HepG2 (cell line): ENCODE data around the gene HSF4. TPM values are rescaled to one million over a fixed set of nuclear protein-coding genes. Genes with fewer than 3 reads are reported as not detected.

Experiments used
- AGO2 ChIP-seq: fragments of 200-400 bp; formaldehyde crosslinking; optimal IDR thresholded peaks from 2 replicates; pipeline ENCODE3; 2017; ENCODE audit warnings: mild to moderate bottlenecking, low read depth, low read length, moderate library complexity
- ETV6 ChIP-seq: sonication (generic); formaldehyde crosslinking; conservative IDR thresholded peaks from 2 replicates; pipeline ENCODE4 v1.4.0; 2020; ENCODE audit warnings: missing genetic modification reagents
- HNF4A ChIP-seq: sonication (generic); formaldehyde crosslinking; IDR thresholded peaks from 2 replicates; pipeline ENCODE4 v1.4.0; 2020; ENCODE audit warnings: missing genetic modification reagents
- HOXA3 ChIP-seq: sonication (generic); formaldehyde crosslinking; IDR thresholded peaks from 2 replicates; pipeline ENCODE4 v1.5.0; 2020; ENCODE audit warnings: missing genetic modification reagents
- KAT8 ChIP-seq: IDR thresholded peaks from 2 replicates; pipeline ENCODE4 v1.6.1; 2016; ENCODE audit warnings: missing genetic modification reagents, missing compliant biosample characterization
- NR2F1 ChIP-seq, 2 experiments: fragments of 450-650 bp in 1 of 2; formaldehyde crosslinking in 1 of 2; IDR thresholded peaks; 2 replicates each; pipeline versions ENCODE4 v1.5.0 to v1.6.1; 2016 to 2020; ENCODE audit warnings: mild to moderate bottlenecking in 1 of 2, missing compliant biosample characterization in 1 of 2, missing genetic modification reagents in 1 of 2, moderate library complexity in 1 of 2
- NRL ChIP-seq: sonication (generic); formaldehyde crosslinking; IDR thresholded peaks from 2 replicates; pipeline ENCODE4 v1.5.0; 2020; ENCODE audit warnings: missing genetic modification reagents, mild to moderate bottlenecking, moderate library complexity, borderline replicate concordance
- RAD21 ChIP-seq: fragments of 450-650 bp; formaldehyde crosslinking; IDR thresholded peaks from 2 replicates; pipeline ENCODE4 v1.5.0; 2020; ENCODE audit warnings: mild to moderate bottlenecking
- TBX2 ChIP-seq: sonication (generic); formaldehyde crosslinking; IDR thresholded peaks from 2 replicates; pipeline ENCODE4 v1.5.0; 2020; ENCODE audit warnings: missing genetic modification reagents, mild to moderate bottlenecking, borderline replicate concordance
- YEATS4 ChIP-seq: sonication (generic); formaldehyde crosslinking; IDR thresholded peaks from 2 replicates; pipeline ENCODE4 v1.4.0; 2020; ENCODE audit warnings: missing genetic modification reagents, borderline replicate concordance
- ZFX ChIP-seq: sonication (generic); formaldehyde crosslinking; IDR thresholded peaks from 2 replicates; pipeline ENCODE4 v1.4.0; 2020; ENCODE audit warnings: mild to moderate bottlenecking, low read depth, missing genetic modification reagents, moderate library complexity
- ZNF678 ChIP-seq: sonication (generic); formaldehyde crosslinking; IDR thresholded peaks from 2 replicates; pipeline ENCODE4 v1.4.0; 2020; ENCODE audit warnings: mild to moderate bottlenecking, missing genetic modification reagents
- polyA plus RNA-seq, 8 experiments: library from polyadenylated mRNA; depleted of rRNA in 3 of 8; stranded (reverse) in 7 of 8; unstranded in 1 of 8; fragments of >200 nt; fragmentation: Illumina TruSeq in 4 of 8; extraction: Trizol in 4 of 8; gene quantifications; 2 replicates each; pipeline versions ENCODE4 v1.2.1 to v1.2.3, GENCODE V29; 2011 to 2016; ENCODE audit warnings: low read depth in 4 of 8, missing spikeins in 1 of 8, mixed read lengths in 1 of 8; ENCODE audit not compliant: insufficient read depth in 1 of 8
- total RNA-seq, 5 experiments: library from RNA; depleted of rRNA; stranded (reverse); fragments of >200 nt; fragmentation: Illumina TruSeq; extraction: Trizol; gene quantifications; 2 replicates each; pipeline ENCODE4 v1.2.3, GENCODE V29; 2016; ENCODE audit warnings: low read depth in 1 of 5
- TF ChIP-seq, protein P1 (sequence below): sonication (generic); formaldehyde crosslinking; IDR thresholded peaks from 2 replicates; pipeline ENCODE4 v1.5.0; 2020; ENCODE audit warnings: mild to moderate bottlenecking, missing genetic modification reagents
- TF ChIP-seq, protein P2 (sequence below): sonication (generic); formaldehyde crosslinking; IDR thresholded peaks from 2 replicates; pipeline ENCODE4 v1.5.1; 2020; ENCODE audit warnings: mild to moderate bottlenecking, missing genetic modification reagents, moderate library complexity
- TF ChIP-seq, protein P3 (sequence below): sonication (generic); formaldehyde crosslinking; IDR thresholded peaks from 2 replicates; pipeline ENCODE4 v1.4.0; 2020; ENCODE audit warnings: mild to moderate bottlenecking, missing genetic modification reagents

The HSF4 gene
- total and polyA plus RNA-seq, 2 of the 13 experiments (the other 11 are each of a cell fraction or from before 2014, with no cell fraction given) = 3.5 to 16.9 TPM

DNA sequence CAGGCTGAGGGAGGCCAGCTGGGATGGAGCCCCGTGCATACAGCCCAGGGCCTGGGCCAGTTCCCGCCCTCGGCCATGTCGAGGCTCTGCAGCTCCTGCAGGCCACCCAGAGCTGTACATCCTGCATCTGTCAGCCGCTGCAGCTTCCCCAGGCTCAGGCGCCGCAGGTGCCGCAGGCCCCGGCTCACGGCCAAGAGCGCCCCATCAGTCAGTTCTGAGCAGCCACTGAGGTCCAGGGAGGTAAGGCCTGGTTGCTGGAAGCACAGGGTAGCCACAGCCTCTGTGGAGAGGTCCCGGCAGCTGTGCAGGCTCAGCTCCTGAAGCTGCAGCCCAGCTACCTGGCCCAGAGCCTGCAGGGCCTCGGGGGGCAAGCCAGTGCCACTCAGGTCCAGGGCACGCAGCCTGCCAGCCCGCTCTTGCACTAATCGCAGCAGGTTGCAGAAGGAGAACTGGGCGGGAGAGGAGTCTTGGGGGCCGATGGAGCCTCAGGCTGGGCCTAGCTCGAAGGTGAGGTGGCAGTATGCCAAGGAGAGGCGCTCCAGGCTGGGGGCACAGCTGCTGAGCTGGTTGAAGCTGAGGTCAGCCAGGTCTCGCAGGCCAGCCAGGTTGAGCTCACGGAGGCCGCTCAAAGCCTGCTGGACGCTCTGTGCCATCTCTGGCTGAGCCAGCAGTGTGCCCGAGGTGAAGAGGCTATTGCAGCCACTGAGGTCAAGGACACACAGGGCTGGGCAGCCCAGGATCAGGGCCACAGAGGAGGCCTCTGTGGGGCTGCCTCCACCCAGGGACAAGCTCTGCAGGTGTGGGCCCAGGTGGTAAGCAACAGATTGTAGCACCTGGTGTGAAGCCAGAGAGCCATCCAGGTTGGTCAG, 45.8 kb downstream of the HSF4 start (continued):
- TF ChIP-seq, protein P1, sequence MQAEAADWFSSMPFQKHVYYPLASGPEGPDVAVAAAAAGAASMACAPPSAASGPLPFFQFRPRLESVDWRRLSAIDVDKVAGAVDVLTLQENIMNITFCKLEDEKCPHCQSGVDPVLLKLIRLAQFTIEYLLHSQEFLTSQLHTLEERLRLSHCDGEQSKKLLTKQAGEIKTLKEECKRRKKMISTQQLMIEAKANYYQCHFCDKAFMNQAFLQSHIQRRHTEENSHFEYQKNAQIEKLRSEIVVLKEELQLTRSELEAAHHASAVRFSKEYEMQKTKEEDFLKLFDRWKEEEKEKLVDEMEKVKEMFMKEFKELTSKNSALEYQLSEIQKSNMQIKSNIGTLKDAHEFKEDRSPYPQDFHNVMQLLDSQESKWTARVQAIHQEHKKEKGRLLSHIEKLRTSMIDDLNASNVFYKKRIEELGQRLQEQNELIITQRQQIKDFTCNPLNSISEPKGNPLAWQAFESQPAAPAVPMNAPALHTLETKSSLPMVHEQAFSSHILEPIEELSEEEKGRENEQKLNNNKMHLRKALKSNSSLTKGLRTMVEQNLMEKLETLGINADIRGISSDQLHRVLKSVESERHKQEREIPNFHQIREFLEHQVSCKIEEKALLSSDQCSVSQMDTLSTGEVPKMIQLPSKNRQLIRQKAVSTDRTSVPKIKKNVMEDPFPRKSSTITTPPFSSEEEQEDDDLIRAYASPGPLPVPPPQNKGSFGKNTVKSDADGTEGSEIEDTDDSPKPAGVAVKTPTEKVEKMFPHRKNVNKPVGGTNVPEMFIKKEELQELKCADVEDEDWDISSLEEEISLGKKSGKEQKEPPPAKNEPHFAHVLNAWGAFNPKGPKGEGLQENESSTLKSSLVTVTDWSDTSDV (CRISPR knock-in tag) = 0 out of 2 replicates have a peak, but pooled peaks have one; percentile 38
- TF ChIP-seq, protein P2, sequence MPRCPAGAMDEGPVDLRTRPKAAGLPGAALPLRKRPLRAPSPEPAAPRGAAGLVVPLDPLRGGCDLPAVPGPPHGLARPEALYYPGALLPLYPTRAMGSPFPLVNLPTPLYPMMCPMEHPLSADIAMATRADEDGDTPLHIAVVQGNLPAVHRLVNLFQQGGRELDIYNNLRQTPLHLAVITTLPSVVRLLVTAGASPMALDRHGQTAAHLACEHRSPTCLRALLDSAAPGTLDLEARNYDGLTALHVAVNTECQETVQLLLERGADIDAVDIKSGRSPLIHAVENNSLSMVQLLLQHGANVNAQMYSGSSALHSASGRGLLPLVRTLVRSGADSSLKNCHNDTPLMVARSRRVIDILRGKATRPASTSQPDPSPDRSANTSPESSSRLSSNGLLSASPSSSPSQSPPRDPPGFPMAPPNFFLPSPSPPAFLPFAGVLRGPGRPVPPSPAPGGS (CRISPR knock-in tag) = peak; percentile 39; the same call in 1 of the 2 replicates
- TF ChIP-seq RAD21 (peak; percentile 73), ETV6 (CRISPR knock-in tag) (no peak), KAT8 (no peak), TBX2 (CRISPR knock-in tag) (no peak), HOXA3 (CRISPR knock-in tag) (peak; percentile 12; the same call in 1 of the 2 replicates), HNF4A (CRISPR knock-in tag) (peak; percentile 40; the same call in 1 of the 2 replicates), AGO2 (peak; percentile 34), ZNF678 (CRISPR knock-in tag) (no peak), ZFX (CRISPR knock-in tag) (peak; percentile 59; the same call in 1 of the 2 replicates), YEATS4 (no peak), NRL (CRISPR knock-in tag) (no peak), NR2F1 (CRISPR knock-in tag; IDR thresholded peaks at IDR 0.05) (peak; percentile 63 to 87; a peak in 3 of 4 replicates)
- TF ChIP-seq, protein P3, sequence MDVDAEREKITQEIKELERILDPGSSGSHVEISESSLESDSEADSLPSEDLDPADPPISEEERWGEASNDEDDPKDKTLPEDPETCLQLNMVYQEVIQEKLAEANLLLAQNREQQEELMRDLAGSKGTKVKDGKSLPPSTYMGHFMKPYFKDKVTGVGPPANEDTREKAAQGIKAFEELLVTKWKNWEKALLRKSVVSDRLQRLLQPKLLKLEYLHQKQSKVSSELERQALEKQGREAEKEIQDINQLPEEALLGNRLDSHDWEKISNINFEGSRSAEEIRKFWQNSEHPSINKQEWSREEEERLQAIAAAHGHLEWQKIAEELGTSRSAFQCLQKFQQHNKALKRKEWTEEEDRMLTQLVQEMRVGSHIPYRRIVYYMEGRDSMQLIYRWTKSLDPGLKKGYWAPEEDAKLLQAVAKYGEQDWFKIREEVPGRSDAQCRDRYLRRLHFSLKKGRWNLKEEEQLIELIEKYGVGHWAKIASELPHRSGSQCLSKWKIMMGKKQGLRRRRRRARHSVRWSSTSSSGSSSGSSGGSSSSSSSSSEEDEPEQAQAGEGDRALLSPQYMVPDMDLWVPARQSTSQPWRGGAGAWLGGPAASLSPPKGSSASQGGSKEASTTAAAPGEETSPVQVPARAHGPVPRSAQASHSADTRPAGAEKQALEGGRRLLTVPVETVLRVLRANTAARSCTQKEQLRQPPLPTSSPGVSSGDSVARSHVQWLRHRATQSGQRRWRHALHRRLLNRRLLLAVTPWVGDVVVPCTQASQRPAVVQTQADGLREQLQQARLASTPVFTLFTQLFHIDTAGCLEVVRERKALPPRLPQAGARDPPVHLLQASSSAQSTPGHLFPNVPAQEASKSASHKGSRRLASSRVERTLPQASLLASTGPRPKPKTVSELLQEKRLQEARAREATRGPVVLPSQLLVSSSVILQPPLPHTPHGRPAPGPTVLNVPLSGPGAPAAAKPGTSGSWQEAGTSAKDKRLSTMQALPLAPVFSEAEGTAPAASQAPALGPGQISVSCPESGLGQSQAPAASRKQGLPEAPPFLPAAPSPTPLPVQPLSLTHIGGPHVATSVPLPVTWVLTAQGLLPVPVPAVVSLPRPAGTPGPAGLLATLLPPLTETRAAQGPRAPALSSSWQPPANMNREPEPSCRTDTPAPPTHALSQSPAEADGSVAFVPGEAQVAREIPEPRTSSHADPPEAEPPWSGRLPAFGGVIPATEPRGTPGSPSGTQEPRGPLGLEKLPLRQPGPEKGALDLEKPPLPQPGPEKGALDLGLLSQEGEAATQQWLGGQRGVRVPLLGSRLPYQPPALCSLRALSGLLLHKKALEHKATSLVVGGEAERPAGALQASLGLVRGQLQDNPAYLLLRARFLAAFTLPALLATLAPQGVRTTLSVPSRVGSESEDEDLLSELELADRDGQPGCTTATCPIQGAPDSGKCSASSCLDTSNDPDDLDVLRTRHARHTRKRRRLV (CRISPR knock-in tag) = no peak
